ENCODE data around the gene DLG2. TPM values are rescaled to one million over a fixed set of nuclear protein-coding genes. Genes with fewer than 3 reads are reported as not detected.

DLG2 gene
- total and polyA plus RNA-seq, 2 donors (not counting 3 experiments of a cell fraction or from before 2014, with no cell fraction given) = 0.15 to 1.1 TPM

GRCh38 chr11:84671325-84671999, 955.7 kb downstream of the DLG2 start:
- no peak for TF ChIP-seq POLR2A (IDR thresholded peaks at IDR 0.05; ENCODE audit: low read depth, low read length)
- TF ChIP-seq GATA2 (IDR thresholded peaks at IDR 0.05; ENCODE audit: insufficient read depth, insufficient read length, low read depth, low read length) = no peak
- no peak for TF ChIP-seq MYC (IDR thresholded peaks at IDR 0.05; ENCODE audit: low read depth, low read length)
- no peak for TF ChIP-seq EZH2 (IDR thresholded peaks at IDR 0.05; ENCODE audit: borderline replicate concordance, low read depth, low read length, severe bottlenecking)
- no peak for TF ChIP-seq CTCF (IDR thresholded peaks at IDR 0.05; ENCODE audit: extremely low read depth in 1 of 2, insufficient read depth in 1 of 2, low read depth in 1 of 2, low read length in 2 of 2)
- no peak for TF ChIP-seq MAX (IDR thresholded peaks at IDR 0.05; ENCODE audit: insufficient read depth, insufficient read length)
- no peak for TF ChIP-seq JUN (IDR thresholded peaks at IDR 0.05; ENCODE audit: borderline replicate concordance, insufficient read depth, insufficient read length, low read depth)
- TF ChIP-seq POLR2AphosphoS5 (IDR thresholded peaks at IDR 0.05; ENCODE audit: insufficient read depth, low read depth, low read length) = no peak
- TF ChIP-seq FOS (IDR thresholded peaks at IDR 0.05; ENCODE audit: borderline replicate concordance, insufficient read depth, low read length) = no peak
- no peaks in the 10 kb centered on the region for H3K79me2 ChIP-seq (ENCODE audit: control insufficient read depth, insufficient read depth, low read length)
- no peaks in the 10 kb centered on the region for H3K4me1 ChIP-seq (ENCODE audit: control insufficient read depth, extremely low read depth, insufficient read depth, low read length)
- H3K9me1 ChIP-seq (replicated peaks; ENCODE audit: control insufficient read depth, extremely low read depth, insufficient read depth, low read length) = no peaks in the 10 kb centered on the region
- H3K27me3 ChIP-seq (ENCODE audit: control insufficient read depth in 2 of 2, insufficient read depth in 2 of 2, low read length in 2 of 2) = no peaks in the 10 kb centered on the region
- H3K4me2 ChIP-seq (ENCODE audit: insufficient read depth, low read length) = no peak overlapping the region
- DNase-seq (ENCODE audit: low read depth, low spot score) (no peak), FAIRE-seq (no peak)
- H3K27ac ChIP-seq (ENCODE audit: insufficient read depth, low read depth, low read length) = no peak overlapping the region
- intact Hi-C loops (cut with micrococcal nuclease) = no loop called here
- H4K20me1 ChIP-seq (replicated peaks; ENCODE audit: control insufficient read depth, extremely low read depth, insufficient read depth, low read length) = no peaks in the 10 kb centered on the region
- H3K36me3 ChIP-seq (ENCODE audit: control insufficient read depth in 2 of 2, extremely low read depth in 1 of 2, insufficient read depth in 2 of 2, low read length in 2 of 2) = no peaks in the 10 kb centered on the region
- no peak overlapping the region for H3K4me3 ChIP-seq (replicated peaks in 1 of 3; ENCODE audit: insufficient read depth in 1 of 3, low read depth in 1 of 3, low read length in 3 of 3)
- H3K9ac ChIP-seq (replicated peaks; ENCODE audit: extremely low read depth, insufficient read depth, low read length) = no peak overlapping the region
- dilution Hi-C loops (cut with MboI; ENCODE audit: extremely low pct_ligation_motif_present, low sequenced_read_pairs) = no loop called here
- CTCF ChIA-PET = no interaction called here
- no TSS peak for BruUV-seq (replicated peaks)
- POLR2A ChIA-PET = no interaction called here
- H3K9me3 ChIP-seq (replicated peaks; ENCODE audit: control insufficient read depth, insufficient read depth, low read length) = peaks cover 6% of the 10 kb centered on the region
- H2AFZ ChIP-seq (ENCODE audit: low read depth, low read length) = no peak overlapping the region
